ENCODE measurements around the gene SPATC1L.

DNA sequence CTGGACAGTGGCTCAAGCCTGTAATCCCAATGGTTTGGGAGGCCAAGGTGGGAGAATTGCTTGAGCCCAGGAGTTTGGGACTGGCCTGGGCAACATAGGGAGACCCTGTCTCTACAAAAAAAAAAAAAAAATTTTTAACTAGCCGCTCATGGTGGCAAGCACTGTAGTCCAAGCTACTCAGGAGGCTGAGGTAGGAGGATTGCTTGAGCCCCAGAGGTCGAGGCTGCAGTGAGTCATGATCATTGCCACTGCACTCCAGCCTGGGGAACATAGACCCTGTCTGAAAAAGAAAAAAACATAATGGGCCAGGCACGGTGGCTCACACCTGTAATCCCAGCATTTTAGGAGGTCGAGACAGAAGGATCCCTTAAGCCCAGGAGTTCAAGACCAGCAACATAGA, 5.3 kb downstream of the SPATC1L start:
- TF ChIP-seq POLR2AphosphoS5 (IDR thresholded peaks at IDR 0.05; ENCODE audit: low read depth, low read length): no peak
- no peak for TF ChIP-seq TAF1 (IDR thresholded peaks at IDR 0.05; ENCODE audit: borderline replicate concordance, insufficient read depth, low read length)
- TF ChIP-seq, protein P1, sequence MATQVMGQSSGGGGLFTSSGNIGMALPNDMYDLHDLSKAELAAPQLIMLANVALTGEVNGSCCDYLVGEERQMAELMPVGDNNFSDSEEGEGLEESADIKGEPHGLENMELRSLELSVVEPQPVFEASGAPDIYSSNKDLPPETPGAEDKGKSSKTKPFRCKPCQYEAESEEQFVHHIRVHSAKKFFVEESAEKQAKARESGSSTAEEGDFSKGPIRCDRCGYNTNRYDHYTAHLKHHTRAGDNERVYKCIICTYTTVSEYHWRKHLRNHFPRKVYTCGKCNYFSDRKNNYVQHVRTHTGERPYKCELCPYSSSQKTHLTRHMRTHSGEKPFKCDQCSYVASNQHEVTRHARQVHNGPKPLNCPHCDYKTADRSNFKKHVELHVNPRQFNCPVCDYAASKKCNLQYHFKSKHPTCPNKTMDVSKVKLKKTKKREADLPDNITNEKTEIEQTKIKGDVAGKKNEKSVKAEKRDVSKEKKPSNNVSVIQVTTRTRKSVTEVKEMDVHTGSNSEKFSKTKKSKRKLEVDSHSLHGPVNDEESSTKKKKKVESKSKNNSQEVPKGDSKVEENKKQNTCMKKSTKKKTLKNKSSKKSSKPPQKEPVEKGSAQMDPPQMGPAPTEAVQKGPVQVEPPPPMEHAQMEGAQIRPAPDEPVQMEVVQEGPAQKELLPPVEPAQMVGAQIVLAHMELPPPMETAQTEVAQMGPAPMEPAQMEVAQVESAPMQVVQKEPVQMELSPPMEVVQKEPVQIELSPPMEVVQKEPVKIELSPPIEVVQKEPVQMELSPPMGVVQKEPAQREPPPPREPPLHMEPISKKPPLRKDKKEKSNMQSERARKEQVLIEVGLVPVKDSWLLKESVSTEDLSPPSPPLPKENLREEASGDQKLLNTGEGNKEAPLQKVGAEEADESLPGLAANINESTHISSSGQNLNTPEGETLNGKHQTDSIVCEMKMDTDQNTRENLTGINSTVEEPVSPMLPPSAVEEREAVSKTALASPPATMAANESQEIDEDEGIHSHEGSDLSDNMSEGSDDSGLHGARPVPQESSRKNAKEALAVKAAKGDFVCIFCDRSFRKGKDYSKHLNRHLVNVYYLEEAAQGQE (IDR thresholded peaks at IDR 0.05; ENCODE audit: insufficient read depth in 1 of 2, low read depth in 2 of 2, low read length in 2 of 2): no peak
